ENCODE measurements around the gene DAO.

Gene DAO

GRCh38 chr12:108915632-108916133 is 35.8 kb downstream of the DAO start:
- DNase-seq (ENCODE audit: low spot score): no peak
- TF ChIP-seq, protein P1, sequence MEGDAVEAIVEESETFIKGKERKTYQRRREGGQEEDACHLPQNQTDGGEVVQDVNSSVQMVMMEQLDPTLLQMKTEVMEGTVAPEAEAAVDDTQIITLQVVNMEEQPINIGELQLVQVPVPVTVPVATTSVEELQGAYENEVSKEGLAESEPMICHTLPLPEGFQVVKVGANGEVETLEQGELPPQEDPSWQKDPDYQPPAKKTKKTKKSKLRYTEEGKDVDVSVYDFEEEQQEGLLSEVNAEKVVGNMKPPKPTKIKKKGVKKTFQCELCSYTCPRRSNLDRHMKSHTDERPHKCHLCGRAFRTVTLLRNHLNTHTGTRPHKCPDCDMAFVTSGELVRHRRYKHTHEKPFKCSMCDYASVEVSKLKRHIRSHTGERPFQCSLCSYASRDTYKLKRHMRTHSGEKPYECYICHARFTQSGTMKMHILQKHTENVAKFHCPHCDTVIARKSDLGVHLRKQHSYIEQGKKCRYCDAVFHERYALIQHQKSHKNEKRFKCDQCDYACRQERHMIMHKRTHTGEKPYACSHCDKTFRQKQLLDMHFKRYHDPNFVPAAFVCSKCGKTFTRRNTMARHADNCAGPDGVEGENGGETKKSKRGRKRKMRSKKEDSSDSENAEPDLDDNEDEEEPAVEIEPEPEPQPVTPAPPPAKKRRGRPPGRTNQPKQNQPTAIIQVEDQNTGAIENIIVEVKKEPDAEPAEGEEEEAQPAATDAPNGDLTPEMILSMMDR (IDR thresholded peaks at IDR 0.05; ENCODE audit: borderline replicate concordance, control extremely low read depth, extremely low read depth, insufficient read depth, missing control alignments): no peak
- in situ Hi-C loops (cut with MboI; ENCODE audit: low sequenced_read_pairs, unreplicated experiment): no loop called here

DNA sequence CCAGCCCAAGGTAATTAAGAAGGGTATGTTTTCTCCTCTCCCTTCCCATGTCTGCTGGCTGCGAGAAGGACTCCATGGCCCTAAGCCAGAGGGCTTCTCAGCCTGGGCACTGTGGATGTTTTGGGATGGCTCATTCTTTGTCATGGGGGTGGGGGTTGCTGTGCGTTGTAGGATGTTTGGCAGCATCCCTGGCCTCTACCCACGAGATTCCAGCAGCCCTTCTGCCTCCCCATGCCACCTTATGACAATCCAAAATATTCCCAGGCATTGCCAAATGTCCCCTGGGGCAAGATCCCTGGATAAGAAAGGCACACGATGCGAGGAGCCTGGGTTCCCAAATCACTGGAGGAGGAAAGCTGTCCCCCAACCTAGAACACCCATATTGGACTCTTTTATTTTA is 36.4 kb downstream of the DAO start:
- TF ChIP-seq, protein P1 (IDR thresholded peaks at IDR 0.05; ENCODE audit: borderline replicate concordance, control extremely low read depth, extremely low read depth, insufficient read depth, missing control alignments): no peak
- no peak for DNase-seq (ENCODE audit: low spot score)
- in situ Hi-C loops (cut with MboI; ENCODE audit: low sequenced_read_pairs, unreplicated experiment): no loop called here

DNA sequence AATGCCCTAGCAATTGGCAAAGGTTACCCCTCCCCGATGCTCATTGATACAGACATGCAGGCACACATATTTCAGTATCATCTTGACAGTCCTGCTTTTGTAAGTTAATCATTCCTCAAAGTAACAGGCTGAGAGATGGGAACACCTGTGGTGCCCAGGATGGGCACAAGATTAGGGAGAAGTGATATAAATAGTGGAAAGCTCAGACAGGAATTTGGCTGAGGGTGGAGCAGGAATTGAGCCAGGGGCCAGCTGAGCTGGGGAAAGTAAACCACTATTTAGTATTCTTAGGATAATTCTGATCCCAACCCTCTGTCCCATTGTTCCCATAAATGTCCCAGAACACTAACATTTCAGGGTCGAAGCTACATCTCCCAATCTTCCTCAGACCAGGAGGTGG is 38.3 kb downstream of the DAO start:
- DNase-seq (ENCODE audit: low spot score): no peak
- in situ Hi-C loops (cut with MboI; ENCODE audit: low sequenced_read_pairs, unreplicated experiment): no loop called here
- TF ChIP-seq, protein P1 (IDR thresholded peaks at IDR 0.05; ENCODE audit: borderline replicate concordance, control extremely low read depth, extremely low read depth, insufficient read depth, missing control alignments): no peak

DNA sequence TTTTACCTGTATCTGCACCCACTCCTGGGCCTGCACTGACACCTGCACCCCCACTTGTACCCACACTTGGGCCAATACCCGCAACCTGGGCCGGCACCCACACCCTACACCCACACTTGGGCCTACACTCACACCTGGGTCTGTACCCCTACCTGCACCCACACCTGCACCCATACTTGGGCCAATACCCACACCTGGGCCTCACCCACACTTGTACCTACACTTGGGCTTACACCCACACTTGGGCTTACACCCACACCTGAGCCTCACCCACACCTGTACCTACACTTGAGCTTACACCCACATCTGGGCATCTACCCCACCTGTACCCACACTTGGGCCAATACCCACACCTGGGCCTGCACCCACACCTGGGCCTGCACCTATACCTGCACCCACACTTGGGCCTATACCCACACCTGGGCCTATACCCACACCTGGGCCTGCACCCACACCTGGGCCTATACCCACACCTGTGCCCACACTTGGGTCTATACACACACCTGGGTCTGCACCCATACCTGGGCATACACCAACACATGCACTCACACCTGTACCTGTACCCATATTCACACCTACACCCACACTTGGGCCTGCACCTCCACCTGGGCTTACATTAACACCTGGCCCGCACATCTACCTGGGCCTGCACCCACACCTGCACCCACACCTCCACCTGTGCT is 39.2 kb downstream of the DAO start:
- in situ Hi-C loops (cut with MboI; ENCODE audit: low sequenced_read_pairs, unreplicated experiment): no loop called here
- TF ChIP-seq, protein P1 (IDR thresholded peaks at IDR 0.05; ENCODE audit: borderline replicate concordance, control extremely low read depth, extremely low read depth, insufficient read depth, missing control alignments): no peak
- no peak for DNase-seq (ENCODE audit: low spot score)

DNA sequence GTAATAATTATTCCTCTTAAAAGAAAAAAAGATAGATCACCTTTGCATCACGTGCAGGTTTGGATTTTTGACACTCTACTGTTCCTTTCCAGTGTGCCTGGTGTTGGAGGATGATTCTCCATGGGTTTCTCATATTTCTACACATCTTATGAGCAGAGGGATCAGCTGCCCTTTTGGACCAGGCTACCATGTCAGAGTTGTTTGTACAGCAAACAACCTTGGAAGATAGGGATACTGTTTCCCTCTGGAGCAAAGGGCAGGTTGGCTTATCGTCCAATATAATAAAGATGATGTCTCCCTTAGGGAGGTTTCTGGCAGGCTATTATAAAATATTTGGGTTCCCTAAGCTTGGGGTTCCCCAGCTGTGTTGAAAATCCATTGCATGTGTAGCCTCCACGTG is 42.1 kb downstream of the DAO start:
- DNase-seq (ENCODE audit: low spot score): no peak
- TF ChIP-seq, protein P1 (IDR thresholded peaks at IDR 0.05; ENCODE audit: borderline replicate concordance, control extremely low read depth, extremely low read depth, insufficient read depth, missing control alignments): no peak
- in situ Hi-C loops (cut with MboI; ENCODE audit: low sequenced_read_pairs, unreplicated experiment): no loop called here

DNA sequence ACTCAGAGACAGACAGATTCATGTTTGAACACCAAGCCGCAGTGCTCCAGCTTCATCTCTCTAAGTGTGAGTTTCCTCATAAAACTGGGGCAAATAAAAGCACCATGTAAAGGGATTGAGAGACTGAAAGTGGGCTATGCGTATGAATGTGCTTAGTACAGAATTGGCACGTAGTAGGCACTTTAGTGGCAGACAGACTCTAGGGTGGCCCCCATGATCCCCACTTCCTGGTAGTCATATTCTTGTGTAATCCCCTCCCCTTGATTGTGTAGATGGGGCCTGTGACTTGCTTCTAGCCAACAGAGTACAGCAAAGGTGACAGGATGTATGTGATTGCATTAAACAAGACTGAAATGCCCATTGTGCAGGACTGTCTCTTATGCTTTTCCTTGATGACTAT is 43.0 kb downstream of the DAO start:
- TF ChIP-seq, protein P1 (IDR thresholded peaks at IDR 0.05; ENCODE audit: borderline replicate concordance, control extremely low read depth, extremely low read depth, insufficient read depth, missing control alignments): no peak
- no peak for DNase-seq (ENCODE audit: low spot score)
- in situ Hi-C loops (cut with MboI; ENCODE audit: low sequenced_read_pairs, unreplicated experiment): no loop called here
